GM21360 (cell line): ENCODE data around the gene ADCY9.
"Not testable (repeated sequence)": the region's sequence is repeated elsewhere in the genome, so short reads cannot be mapped to it uniquely, and the experiment has no call there.

Experiments
- ATAC-seq: cut with Tn5 transposase; IDR thresholded peaks from one replicate; pipeline ENCODE4 v1.9.1; 2021; ENCODE audit warnings: mild to moderate bottlenecking, moderate library complexity; ENCODE audit not compliant: unreplicated experiment

Gene ADCY9

DNA sequence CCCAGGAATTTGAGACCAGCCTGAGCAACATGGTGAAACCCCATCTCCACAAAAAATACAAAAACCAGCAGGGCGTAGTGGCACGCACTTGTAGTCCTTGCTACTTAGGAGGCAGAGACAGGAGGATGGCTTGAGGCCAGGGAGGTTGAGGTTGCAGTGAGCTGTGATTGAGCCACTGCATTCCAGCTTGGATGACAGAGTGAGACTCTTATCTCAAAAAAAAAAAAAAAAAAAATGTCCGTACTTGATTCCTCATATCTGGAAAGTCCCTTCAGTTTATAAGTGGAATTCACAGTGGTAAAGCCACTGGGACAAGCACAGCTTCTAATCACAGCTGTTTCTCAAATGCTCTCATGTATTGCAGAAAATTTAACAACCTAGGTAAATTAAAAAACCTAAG, 157.1 kb downstream of the ADCY9 start:
- ATAC-seq: no peak

DNA sequence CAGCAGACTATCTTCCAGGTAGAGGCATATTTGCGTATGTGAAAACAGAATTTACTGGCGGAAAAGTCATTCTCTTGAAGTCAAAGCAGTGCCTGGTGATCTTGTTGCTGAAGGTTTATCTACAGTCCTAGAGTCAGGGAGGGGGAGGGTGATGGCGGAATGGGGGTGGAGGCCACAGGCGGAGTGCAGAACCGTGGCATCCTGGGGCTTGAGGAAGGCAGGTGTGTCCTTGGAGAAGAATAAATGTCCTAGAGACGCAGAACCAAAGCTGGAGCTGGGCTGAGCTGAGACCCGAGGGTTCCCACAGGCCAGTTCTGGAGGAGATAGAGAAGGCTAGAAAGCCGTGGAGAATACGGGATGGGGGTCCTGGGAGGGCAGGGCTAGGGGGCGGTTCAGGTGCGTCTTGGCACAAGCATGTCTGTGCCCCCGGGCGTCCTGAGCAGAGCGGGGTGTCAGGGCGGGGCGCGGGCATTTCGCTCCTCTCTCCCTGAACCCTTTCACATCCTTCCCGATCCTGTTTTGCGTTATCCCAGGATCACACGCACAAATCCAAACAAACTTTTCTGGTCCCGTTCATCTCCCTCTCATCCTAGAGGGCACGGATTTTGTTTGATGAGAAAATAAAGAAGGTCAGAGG, 158.8 kb downstream of the ADCY9 start:
- ATAC-seq: no peak

DNA sequence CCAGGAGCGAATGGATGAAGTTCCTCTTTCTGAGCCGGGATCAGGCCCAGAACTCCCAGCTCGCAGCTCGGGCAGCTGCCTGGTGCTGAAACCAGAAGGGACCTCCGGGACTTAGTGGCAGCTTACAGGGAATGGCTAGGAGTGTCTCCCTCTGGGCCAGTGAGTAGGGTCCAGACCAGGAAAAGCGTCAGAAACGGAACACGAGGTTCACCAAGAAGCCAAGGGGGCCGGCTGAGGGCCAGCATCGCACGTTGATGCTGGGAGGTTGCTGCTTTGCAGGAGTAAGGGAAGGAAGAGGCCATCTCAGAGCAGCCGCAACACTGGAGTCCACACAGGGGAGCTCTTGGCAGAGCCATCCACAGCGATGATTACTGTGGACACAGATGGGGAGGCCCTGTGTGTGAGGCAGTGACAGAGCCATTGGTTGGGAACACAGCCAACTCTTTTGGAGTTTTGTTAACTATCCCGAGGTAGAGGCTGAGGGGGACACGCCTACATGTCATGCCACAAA, 161.8 kb downstream of the ADCY9 start:
- no peak for ATAC-seq

DNA sequence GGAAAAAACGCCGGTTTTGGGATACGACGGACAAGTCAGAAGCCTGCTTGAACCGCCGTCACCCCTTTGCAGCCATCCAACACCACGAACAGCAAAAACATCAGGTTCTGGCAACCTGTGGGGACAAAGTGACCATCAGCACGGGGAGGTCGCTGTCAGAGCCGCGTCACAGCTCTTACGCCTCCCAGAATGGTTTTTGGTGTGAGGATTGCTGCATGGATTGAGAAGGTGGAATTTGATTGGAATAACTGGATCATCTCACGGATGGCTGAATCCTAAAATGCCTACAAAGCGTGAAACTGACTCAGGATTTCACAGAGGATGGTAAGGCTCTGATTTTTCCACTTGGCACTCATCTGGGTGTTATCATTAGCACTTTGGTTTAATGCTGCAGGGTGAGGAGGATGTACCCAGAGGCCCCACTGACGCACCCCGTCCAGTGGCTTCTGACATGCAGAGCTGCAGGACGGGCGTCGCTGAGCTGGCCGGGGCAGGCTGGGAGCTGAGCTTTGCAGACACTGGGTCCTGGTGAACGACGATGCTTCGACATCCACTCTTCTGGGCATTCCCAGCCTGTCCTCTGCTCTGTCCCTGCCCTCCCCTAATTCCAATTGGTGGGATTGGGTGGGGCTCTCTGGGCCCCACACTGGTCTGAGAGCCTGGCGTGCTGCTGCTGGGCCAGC, 162.4 kb downstream of the ADCY9 start:
- ATAC-seq: no peak

DNA sequence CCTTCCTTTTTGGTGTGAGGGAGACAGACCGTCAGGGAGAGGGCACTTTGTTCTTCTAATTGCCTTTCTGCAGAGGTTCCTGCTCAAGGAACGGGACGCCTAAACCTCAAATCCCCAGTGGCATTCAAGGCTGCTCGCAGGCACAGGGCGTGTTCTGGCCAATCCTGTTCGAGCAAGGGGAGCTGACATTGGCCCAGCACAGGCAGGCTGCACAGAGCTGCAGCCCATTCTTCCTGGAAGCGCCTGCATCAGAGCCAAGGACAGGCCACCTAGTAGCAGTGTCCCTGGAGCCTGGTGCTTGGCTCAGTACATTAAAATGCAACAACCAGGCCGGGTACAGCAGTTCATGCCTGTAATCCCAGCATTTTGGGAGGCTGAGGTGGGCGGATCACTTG, 163.5 kb downstream of the ADCY9 start:
- ATAC-seq: no peak

DNA sequence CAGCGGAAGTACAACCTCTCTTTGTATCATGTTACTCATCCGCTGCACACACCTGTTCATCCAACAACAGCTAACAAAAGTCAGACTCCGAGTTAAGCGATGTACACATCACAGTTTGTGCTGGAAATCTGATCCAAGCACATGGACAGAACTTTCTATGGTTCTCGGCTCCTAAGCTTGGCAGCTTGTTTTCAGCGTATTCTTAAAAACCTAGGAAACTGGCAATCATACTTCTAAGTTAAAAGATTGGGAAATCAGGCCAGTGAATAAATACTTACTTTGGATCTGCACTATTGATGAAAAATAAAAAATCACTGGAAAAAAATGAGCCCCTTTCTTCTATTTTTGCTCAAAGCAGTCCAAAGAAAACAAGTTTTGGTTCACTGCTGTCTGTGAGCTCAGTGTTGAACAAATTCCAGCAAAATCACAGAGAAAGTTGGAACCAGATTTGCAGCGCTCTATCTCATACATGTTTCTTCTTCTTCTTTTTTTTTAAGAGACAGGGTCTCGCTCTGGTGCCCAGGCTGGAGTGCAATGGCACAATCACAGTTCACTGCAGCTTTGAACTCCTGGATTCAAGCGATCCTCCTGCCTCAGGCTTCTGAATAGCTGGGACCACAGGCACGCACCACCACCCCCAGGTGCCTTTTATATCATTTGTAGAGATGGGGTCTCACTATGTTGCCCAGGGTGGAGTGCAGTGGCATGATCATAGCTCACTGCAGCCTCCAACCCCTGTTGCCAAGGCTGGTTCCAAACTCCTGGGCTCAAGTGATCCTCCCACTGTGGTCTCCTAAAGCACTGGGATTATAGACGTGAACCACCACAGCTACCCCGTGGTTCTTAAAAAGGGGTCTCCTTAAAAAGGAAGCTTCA, 164.1 kb downstream of the ADCY9 start:
- no peak for ATAC-seq

DNA sequence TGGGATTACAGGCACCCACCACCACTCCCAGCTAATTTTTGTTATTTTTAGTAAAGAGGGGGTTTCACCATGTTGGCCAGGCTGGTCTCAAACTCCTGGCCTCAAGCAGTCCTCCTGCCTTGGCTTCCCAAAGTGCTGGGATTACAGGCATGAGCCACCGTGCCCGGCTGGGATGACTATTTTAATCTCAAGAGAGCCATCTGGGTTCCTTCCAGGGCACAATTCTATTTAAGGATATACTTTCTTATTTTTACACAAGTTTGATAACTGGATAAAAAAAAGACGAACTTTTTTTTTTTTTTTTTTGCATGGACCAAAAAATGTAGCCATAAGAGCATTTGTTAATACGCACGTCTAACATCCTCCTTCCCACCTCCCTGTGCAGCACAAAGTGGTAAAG, 164.9 kb downstream of the ADCY9 start:
- not testable (repeated sequence) for ATAC-seq

DNA sequence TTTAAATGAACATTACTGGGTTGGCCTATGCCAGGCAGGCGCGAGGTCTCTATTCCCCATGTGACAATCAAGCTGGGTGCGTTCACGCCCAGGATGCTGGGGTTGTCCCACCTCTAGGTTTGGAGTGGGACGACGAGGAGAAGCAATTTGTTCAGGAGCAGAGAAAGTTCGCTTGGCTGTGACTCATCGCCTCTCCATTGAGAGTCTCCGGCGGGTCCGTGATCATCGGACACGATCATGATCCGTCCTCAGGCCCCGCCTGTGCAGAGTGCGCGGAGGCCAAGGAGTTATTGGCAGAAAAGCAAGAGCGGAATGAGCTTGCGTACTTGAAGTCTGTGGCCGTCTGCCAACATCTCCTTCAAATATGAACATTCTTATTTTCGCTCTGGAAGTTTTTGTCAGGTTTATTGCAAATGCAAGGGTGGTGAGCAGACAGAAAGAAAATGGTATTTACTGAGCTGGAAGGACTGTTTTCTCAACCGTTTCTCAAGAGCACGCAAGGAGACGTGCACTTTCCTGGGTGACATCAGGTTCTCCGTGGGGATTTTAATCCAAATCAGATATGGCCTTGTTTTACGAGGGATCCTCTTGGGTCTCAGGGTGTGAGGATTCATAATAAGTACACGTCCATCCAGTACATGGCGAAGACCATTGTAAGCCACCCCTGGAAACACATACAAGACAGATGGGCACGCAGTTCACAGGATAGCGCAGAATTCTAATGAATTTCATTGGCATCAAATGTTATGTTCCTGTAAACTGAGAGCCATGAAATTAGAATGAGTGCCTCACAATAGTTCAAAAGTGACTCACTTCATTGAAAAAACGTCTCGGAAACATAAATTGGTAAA, 165.7 kb downstream of the ADCY9 start:
- ATAC-seq: no peak

DNA sequence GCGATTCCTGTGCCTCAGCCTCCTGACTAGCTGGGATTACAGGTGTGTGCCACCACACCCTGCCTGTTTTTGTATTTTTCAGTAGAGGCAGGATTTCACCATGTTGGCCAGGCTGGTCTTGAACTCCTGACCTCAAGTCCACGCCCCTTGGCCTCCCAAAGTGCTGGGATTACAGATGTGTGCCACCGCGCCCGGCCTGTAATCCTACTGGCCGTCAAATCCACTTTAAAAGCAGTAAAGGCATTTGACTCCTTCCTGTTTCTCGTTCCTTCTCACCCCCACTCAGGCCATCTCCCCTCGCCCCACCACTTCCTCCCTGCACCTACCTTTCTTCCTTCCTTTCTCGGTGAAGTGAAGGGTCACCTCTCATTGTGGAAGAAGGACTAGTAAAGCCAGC, 166.3 kb downstream of the ADCY9 start:
- ATAC-seq: no peak

DNA sequence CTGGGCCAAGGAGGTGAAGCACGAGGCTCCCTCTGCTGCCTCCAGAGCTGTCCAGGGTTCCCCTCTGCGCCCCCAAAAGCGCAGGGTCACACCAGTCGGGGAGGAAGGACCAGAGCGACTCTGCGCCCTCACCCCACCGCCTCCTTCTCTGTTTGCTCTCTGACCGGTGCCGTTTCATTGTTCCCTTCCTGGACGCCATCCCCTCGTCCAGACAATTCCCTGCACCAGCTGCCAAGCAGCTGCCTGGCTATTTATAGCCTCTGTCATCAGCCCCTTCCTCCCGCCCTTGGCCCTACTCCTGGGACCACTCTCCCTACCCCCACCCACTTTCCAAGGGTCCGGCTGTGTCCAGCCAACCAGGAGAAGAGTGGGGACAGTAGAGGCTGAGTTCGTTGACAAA, 167.0 kb downstream of the ADCY9 start:
- ATAC-seq: no peak

DNA sequence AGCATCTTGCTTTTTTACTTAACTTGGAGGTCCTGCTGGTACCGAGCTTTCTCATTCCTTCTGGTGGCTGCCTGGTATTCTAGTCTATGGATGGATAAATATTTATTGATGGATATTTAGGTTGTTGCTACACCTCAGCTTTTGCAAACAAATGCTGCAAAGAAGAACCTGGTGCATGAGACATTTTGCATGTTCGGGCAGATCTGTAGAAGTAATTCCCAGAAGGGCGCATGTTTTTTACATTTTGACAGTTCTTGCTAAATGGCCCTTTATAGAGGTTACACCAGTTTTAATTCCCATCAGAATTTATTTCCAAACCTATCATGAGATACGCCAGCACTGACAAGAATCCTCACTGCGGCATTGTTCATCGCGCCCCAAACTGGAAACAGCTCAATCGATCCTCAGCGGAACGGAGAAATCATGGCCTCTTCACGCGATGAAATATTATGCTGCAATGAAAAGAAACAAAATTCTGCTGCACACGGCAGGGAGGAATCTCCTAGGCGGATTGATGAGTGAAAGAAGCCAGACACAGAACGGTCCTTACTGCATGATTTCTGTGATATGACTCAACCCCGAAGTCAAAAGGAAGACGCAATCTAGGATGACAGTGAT, 167.8 kb downstream of the ADCY9 start:
- ATAC-seq: no peak

DNA sequence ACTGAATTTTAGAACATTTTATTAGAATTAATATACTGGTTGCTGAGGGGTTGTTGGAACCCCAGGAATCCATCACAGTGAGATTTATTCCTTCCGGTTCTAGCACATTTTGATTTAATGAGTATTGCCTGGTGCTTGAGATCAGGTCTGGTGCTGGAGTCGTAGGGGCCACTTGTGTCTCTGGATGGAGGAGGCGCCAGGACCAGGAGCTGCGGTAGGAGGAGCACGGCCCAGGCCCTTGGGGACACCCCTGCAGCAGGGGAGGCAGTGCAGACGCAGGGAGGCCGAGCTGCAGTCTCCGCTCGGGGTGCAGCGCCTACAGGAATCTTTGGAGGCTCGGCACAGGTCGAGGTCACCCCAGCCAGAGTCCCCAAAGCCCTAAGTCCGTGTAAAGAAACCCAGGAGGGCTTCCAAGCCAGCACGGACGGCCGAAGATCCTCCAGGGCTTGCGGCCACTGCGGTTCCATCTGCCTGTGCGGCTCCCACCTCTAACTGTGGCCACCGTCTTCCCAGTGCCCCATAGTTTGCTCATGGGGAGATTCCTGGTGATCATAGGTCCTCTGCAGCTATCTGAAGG, 169.6 kb downstream of the ADCY9 start:
- no peak for ATAC-seq

DNA sequence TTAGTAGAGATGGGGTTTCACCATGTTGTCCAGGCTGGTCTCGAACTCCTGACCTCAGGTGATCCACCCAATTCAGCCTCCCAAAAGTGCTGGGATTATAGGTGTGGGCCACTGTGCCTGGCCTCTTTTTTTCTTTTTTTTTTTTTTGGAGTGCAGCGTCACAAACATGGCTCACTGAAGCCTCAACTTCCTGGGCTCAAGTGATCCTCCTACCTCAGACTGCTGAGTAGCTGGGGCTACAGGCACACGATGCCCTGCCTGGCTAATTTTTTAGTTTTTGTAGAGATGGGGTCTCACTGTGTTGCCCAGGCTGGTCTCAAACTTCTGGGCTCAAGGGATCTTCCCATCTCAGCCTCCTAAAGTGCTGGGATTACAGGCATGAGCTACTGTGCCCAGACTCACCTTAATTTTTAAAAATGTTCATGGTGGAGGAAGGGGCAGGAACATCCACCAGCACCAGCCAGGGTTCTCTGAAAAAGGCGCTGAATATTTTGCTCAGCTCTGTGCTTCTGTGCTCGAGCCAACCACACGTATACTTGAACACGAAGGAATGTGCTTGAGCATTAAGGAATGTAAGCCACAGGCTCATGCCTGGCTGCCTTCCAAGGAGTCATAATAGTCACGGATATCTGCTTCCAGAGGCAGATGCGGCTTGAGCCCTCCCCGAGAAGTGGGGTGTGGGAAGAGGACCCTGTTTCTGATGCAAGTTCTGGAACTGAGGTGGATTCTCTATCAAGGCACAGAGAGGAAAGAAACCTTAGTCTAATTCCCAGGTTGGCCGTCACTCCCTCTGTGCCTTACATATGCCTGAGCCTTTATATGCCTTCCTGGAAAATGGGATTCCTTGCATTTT, 170.3 kb downstream of the ADCY9 start:
- no peak for ATAC-seq

DNA sequence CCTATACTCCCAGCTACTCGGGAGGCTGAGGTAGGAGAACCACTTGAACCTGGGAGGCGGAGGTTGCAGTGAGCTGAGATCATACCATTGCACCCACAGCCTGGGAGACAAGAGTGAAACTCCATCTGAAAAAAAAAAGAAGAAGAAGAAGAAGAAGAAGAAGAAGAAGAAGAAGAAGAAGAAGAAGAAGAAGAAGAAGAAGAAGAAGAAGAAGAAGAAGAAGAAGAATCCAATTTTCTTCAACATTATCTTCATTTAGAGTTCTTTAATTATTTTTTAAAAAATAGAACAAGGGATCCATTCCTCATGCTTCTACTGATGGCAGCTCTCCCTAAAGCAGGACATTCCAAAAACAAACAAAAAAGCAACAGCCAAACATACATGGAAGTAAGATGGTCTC, 171.8 kb downstream of the ADCY9 start:
- ATAC-seq: not testable (repeated sequence)

DNA sequence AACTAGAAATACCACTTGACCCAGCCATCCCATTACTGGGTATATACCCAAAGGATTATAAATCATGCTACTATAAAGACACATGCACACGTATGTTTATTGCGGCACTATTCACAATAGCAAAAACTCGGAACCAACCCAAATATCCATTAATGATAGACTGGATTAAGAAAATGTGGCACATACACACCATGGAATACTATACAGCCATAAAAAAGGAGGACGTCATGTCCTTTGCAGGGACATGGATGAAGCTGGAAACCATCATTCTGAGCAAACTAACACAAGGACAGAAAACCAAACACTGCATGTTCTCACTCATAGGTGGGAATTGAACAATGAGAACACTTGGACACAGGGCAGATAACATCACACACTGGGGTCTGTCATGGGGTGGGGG, 174.1 kb downstream of the ADCY9 start:
- ATAC-seq: not testable (repeated sequence)

DNA sequence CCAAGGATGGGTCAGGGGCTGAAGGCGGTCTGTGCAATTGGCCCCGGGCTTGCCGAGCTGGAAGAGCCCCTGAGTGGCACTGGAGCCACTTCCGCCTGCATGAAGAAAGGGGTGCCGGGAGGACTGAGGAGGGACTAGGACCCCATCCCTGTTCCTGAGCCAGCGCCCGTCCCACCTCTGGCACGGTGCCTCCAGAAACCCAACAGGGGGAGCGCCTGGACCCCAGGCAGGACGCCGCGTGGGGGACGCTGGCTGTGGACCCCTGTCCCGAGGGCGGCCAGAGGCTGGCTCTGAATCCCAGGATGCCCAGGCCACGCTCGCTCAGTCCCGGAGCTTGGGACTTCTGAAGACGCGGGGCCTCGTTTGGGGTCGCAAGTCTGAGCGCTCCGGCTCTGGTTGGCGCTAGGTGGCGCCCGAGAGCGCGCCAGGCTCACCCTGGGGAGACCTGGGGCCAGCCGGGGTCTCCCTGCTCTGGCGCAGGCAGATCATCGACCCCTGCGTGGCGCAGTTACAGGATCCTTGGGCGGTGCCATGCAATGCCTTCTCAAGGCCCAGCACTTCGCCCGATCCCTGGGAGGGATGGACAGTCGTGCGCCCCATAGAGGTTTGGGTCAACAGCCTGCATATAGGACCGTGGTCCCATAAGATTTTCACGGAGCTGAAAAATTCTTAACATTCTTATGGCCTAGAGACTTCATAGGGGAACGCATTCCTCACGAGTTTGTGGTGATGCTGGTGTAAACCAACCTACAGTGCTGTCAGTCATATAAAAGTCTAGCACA, 177.2 kb downstream of the ADCY9 start:
- no peak for ATAC-seq

DNA sequence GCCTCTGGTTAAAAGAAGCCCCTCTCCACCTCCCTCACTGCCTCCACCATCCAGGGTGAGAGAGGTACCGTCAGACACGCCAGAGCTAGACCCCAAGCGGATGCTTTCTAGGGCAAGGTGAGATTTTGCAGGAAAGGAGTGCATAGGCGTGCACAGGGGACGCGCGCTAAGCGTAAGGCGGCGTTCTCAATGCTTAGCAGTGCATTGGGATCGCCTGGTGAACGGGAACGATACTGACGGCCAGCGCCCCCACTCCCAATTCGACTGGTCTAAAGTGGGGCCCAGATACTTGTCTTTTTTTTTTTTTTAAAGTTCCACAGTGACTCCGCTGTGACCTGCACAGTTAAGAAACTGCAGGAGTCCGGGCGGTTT, 177.8 kb downstream of the ADCY9 start:
- ATAC-seq: no peak
